Activated CD4-positive, alpha-beta T cell treated with anti-CD3 and anti-CD28 coated beads, Interleukin-2, amount 10 ng/mL, durations not matched to agents 24 days and 14 days (primary cell): ENCODE data around the gene IL12RB1. TPM values are rescaled to one million over a fixed set of nuclear protein-coding genes. Genes with fewer than 3 reads are reported as not detected.

Source experiments
- DNase-seq: peaks from one replicate; pipeline ENCODE4 v3.0.0; 2022
- H3K27ac Mint-ChIP-seq: one replicate; pipeline ENCODE4 v1.8.0; 2022; ENCODE audit warnings: mild to moderate bottlenecking, mixed read lengths
- H3K27me3 Mint-ChIP-seq: one replicate; pipeline ENCODE4 v1.8.0; 2022; ENCODE audit warnings: mixed read lengths
- H3K36me3 Mint-ChIP-seq: one replicate; pipeline ENCODE4 v1.8.0; 2022; ENCODE audit warnings: low read depth, mild to moderate bottlenecking, mixed read lengths
- H3K4me1 Mint-ChIP-seq: one replicate; pipeline ENCODE4 v1.8.0; 2021; ENCODE audit warnings: mixed read lengths
- H3K4me3 Mint-ChIP-seq: one replicate; pipeline ENCODE4 v1.8.0; 2022; ENCODE audit warnings: mild to moderate bottlenecking, moderate library complexity, mixed read lengths
- H3K9me3 Mint-ChIP-seq: one replicate; pipeline ENCODE4 v1.8.0; 2021; ENCODE audit warnings: mixed read lengths
- intact Hi-C: fragments of 100-400 bp; cut with micrococcal nuclease; formaldehyde crosslinking; loops from one replicate; pipeline ENCODE4 v1.15.1; 2023
- total RNA-seq: library from RNA; stranded (reverse); gene quantifications from 2 replicates; pipeline ENCODE4 v1.2.3, GENCODE V29; 2022

The IL12RB1 gene
- total RNA-seq, 1 donor from 2014 or later: 38.8 TPM

DNA sequence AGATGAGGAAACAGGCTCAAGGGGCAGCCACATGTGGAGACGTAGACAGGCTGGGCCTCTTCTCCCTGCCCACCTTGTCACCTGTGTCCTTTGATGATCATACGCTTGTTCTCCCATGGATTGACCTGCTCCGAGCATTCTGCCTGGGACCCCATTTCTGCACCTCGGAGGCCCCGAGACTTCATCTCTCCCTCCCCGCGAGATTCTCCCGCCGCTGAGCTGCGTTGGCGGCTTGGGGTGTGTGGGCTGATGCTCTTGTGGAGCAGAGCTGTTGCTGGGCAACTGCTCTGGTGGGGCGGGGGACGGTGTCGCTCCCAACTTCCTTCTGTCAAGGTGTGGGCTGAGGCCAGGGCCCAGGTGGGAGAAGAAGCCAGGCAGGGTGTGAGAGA lies 33.0 kb upstream of the IL12RB1 start:
- Mint-ChIP-seq H3K36me3 (peaks cover 34% of the 10 kb centered on the region), H3K27me3 (no peaks in the 10 kb centered on the region), H3K4me1 (peaks cover 30% of the 10 kb centered on the region), H3K27ac (peak overlapping the region; percentile 97), H3K9me3 (no peaks in the 10 kb centered on the region), H3K4me3 (peak overlapping the region; percentile 85)
- DNase-seq: peak; percentile 89
- intact Hi-C loops: loop anchor here (1.0 kb wide), 1 partner anchor 33 kb away; no protein-coding TSS in a partner anchor

DNA sequence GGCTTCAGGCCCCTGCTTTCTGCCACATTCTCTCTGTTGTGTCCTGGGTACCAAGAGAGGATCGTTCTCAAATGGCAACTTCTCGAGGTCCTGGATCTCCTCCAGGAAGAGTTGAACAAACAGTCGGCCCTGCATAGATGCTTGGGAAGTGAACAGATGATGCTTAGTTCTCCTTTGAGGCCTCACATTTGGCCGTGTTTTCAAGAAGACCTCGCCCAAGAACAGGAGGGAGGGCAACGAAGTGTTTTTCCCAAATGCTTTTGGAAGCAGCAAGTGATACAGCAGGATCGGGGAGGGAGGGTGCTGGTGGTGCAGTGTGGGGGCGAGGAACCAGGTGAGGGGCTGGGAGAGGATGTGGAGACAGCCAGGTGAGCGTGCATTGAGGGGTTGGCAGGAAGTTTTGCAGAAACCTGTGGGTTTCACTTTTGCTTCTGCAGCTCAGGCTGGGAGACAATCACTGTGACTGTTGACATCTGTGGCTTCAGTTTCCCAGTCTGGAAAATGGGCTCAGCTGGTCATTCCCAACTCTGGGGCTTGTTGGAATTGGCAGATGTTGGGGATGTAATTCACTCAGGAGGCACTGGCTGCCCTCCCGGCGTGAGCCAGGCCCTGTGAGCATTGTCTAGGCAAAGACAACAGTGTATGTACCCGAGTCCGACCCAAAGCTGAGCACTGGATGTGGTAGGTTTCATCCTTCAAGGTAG lies 32.4 kb upstream of the IL12RB1 start:
- intact Hi-C loops: loop anchor here (1.0 kb wide), 1 partner anchor 33 kb away; no protein-coding TSS in a partner anchor
- Mint-ChIP-seq H3K9me3 (no peaks in the 10 kb centered on the region), H3K4me3 (peak overlapping the region; percentile 85), H3K4me1 (peaks cover 30% of the 10 kb centered on the region), H3K27ac (peak overlapping the region; percentile 97), H3K36me3 (peaks cover 29% of the 10 kb centered on the region), H3K27me3 (no peaks in the 10 kb centered on the region)
- DNase-seq: peak; percentile 89

DNA sequence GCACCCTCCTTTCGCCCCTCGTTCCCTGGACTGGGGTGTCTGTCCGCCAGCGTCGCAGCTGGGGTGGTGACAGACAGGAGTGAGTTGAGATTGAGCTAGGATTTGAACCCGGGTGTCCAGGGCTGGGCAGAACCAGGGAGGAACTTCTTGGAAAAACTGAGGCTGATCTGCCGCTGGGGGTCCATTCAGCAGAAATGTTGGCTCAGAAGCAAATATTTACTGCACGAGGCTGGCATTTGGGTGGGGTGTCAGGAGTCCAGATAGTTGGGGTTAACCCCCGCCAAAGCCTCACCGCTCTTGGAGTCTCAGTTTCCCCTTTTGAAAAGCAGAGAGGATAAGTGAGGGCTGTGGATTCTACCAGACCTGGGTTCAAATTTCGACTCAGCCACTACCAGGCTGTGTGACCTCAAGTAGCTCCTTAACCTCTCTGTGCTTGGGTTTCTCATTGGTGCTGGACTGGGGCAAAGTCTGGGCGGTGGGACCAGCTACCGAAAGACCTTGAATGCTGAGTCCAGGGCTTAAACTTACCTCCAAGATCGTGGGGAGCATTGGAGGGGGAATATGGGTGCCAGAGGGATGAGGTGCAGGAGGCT lies 31.8 kb upstream of the IL12RB1 start:
- intact Hi-C loops: loop anchor here (1.0 kb wide), 1 partner anchor 34 kb away; no protein-coding TSS in a partner anchor
- DNase-seq: peak; percentile 64
- H3K4me3 Mint-ChIP-seq: peak overlapping the region; percentile 85
- H3K9me3 Mint-ChIP-seq: no peaks in the 10 kb centered on the region
- peaks cover 24% of the 10 kb centered on the region for H3K36me3 Mint-ChIP-seq
- peak overlapping the region; percentile 97 for H3K27ac Mint-ChIP-seq
- H3K4me1 Mint-ChIP-seq: peaks cover 31% of the 10 kb centered on the region
- H3K27me3 Mint-ChIP-seq: no peaks in the 10 kb centered on the region

DNA sequence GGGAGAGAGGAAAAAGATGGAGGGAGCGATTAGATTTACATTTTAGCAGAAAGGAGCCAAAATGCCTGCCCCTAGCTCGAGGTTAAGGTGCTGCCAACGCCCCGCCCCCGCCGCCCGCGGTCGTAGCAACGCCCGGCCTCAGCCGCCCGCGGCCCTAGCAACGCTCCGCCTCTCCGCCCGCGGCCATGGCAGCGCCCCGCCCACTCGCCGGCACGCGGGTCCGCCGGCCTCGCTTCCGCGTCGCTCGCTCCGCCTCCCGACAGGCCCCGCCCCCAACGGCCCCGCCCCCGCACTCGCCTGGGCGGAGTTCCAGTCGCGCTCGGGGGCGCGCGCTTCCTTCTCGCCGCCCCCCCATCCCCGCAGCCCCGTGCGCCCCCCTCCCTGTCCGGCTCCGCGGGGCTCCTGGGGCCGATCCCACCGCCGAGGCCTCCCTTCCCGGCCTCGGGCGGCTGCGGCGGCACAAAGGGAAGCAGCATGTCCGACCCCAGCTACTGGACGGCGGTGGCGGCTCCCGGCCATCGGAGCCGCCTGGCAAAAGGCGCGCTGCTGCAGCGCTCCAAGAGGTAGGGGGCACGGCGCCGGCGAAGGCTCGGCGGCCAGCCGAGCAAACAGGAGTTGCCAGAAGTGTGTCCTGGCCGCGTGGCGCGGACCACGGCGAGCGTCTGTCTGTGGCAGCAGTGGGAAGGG lies 31.1 kb upstream of the IL12RB1 start:
- Mint-ChIP-seq H3K27me3 (no peaks in the 10 kb centered on the region), H3K36me3 (peaks cover 21% of the 10 kb centered on the region), H3K4me3 (peak overlapping the region; percentile 85), H3K27ac (peak overlapping the region; percentile 97), H3K9me3 (no peaks in the 10 kb centered on the region), H3K4me1 (peaks cover 32% of the 10 kb centered on the region)
- DNase-seq: peak; percentile 99
- intact Hi-C loops: no loop called here

DNA sequence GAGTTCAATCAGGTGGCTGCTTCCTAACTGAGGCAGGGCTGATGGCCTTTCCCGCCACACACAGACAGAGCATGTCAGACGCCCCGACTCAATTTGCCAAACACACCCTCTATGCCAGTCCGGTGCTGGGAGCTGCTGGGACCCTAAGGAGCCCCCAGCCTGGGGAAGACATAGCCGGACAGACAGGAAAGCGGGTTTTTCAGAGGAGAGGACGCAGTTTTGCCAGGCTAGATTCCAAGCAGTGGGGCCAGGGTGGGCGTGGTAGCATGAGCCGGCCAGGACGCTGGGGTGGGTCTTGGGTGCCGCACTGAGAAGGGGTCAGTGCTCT lies 30.6 kb upstream of the IL12RB1 start:
- Mint-ChIP-seq H3K27ac (peak overlapping the region; percentile 79), H3K27me3 (no peaks in the 10 kb centered on the region), H3K9me3 (no peaks in the 10 kb centered on the region), H3K4me1 (peaks cover 35% of the 10 kb centered on the region), H3K4me3 (peak overlapping the region; percentile 85), H3K36me3 (peaks cover 17% of the 10 kb centered on the region)
- intact Hi-C loops: no loop called here
- DNase-seq: peak; percentile 61

DNA sequence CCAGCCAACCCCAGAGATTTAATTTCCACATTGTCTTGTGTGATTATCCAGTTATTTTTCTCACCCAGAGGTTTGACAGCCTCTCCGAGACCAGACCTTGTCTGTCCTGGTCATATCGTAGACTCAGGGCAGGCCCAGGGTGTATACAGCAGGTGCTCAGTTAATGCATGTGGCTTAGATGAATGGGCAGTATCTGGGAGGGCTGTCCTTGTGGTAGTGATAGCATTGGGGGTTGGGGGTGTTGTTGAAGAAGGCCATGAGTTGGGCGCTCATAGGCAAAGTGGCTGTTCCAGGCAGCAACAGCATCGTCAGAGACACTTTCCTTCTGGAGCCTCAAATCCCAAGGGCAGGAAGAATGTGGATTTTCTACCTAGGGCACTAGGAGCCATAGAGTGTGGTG lies 27.7 kb upstream of the IL12RB1 start:
- peaks cover 5% of the 10 kb centered on the region for H3K36me3 Mint-ChIP-seq

DNA sequence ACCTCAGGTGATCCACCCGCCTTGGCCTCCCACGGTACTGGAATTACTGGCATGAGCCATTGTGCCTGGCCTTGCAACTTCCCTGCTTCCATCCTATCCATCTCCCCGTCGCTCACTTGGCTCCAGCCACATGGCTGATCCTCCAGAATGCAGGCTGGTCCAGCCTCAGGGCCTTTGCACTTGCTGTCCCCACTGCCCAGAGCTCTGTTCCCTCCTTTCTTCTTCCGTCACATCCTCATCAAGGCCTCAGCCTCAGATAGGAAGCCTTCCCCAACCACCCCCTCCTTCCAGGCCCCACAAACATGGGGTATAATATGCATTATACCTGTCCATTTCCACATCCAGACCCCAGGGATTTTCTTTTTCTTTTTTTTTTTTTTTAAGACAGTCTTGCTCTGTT lies 27.1 kb upstream of the IL12RB1 start:
- Mint-ChIP-seq H3K4me1 (peaks cover 27% of the 10 kb centered on the region), H3K36me3 (peaks cover 5% of the 10 kb centered on the region), H3K27me3 (no peaks in the 10 kb centered on the region), H3K9me3 (no peaks in the 10 kb centered on the region), H3K4me3 (no peak overlapping the region), H3K27ac (peak overlapping the region; percentile 70)
- intact Hi-C loops: loop anchor here (2.0 kb wide), 2 partner anchors 55 to 139 kb away; no protein-coding TSS in a partner anchor
- no peak for DNase-seq

More for the DNA sequence above, 27.7 kb upstream of the IL12RB1 start:
- Mint-ChIP-seq H3K4me3 (no peak overlapping the region), H3K27ac (no peak overlapping the region), H3K9me3 (no peaks in the 10 kb centered on the region), H3K4me1 (peaks cover 28% of the 10 kb centered on the region), H3K27me3 (no peaks in the 10 kb centered on the region)
- intact Hi-C loops: no loop called here
- DNase-seq: no peak

DNA sequence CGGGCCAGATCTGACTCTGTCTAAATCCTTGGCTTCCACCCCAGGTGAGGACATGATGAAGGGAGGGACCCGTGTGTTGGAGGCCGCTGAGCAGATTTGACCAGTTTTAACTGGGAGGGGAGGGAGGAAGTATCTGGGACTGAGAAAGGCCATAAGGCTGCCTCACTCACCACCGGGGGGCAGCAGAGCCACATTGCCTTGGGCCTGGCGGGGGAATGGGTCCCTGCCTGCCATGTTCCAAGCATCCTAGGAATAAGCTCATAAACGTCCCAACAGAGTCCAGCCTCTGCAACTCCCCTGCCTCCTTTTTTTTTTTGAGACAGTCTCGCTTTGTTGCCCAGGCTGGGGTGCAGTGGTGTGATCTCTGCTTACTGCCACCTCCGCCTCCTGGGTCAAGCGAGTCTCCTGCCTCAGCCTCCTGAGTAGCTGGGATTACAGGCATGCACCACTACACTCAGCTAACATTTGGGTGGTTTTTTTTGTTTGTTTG lies 26.3 kb upstream of the IL12RB1 start:
- Mint-ChIP-seq H3K4me3 (no peak overlapping the region), H3K9me3 (no peaks in the 10 kb centered on the region), H3K4me1 (peaks cover 23% of the 10 kb centered on the region), H3K27ac (peak overlapping the region; percentile 53), H3K36me3 (peaks cover 5% of the 10 kb centered on the region), H3K27me3 (no peaks in the 10 kb centered on the region)
- intact Hi-C loops: loop anchor here (2.0 kb wide), 2 partner anchors 56 to 140 kb away; no protein-coding TSS in a partner anchor
- peak; percentile 94 for DNase-seq

DNA sequence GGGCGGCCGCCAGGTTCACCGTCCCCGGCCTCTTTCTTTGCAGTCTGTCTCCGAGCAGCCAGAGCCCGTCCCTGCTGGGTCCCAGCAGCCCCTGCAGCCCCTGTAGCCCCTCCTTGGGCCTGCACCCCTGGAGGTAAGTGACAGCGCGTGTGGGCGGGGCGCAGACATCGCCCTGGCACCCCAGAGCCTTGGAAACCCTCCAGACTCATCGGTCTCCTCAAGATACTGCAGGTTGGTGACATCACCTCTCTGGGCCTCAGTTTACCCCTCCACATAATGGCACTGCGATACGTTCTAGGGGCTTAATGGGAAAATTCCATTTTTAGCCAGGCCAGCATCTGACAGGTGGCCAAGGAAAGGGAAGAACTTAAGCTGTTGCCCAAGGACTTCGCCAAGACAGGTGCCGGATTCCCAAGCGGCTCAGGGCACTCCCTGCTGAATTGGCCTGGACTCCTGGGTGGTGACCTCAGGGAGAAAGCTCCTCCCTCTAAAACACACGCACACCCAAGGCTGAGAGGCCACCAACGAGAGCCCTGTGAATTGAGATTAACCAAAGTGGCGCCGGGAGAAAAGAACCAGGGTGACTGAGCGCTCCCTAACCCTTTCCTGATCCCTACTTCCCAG lies 24.0 kb upstream of the IL12RB1 start:
- no peaks in the 10 kb centered on the region for H3K27me3 Mint-ChIP-seq

DNA sequence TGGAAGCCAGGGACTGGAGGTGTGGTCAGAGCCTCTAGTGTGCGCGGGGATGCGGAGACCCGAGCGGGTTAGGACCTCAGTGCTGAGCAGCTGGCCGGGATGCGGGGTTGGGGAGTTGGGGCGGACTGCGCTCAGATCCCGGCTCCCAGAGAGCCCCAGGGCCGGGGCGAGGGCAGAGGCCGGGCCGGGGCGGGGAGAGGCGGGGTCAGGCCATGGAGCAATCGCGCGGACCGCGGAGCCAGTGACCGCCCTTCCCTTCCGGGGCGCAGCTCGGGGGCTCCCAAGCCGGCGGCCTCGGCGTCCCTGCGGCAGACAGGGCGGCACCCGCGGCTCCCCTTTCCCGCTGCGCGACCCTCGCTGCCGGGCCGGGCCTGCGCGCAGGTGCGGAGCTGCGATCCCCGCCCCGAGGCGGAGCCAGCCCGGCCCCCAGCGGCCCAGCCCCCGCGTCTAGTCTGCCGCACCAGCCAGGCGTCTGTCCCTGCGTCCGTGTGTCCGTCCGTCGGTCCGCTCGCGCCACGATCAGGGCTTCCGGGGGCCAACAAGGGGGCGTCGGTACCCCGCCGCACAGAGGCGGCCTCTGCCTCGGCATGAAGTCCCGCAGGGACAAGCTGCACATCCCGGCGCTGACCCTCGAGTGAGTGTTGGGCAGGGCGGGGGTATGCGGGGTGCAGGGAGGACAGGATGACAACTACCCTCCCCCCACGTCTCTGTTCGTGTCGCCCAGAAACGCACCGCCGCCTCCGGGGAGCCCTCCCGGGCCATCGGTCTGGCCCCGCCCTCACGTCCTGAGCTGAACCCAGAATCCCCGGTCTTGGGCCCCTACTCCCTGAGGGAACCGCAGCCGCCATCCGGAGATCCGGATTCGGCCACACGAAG lies 23.2 kb upstream of the IL12RB1 start:
- peak; percentile 89 for DNase-seq
- Mint-ChIP-seq H3K9me3 (no peaks in the 10 kb centered on the region), H3K4me3 (peak overlapping the region; percentile 80), H3K36me3 (peaks cover 4% of the 10 kb centered on the region), H3K4me1 (peaks cover 16% of the 10 kb centered on the region), H3K27ac (no peak overlapping the region), H3K27me3 (no peaks in the 10 kb centered on the region)
- intact Hi-C loops: no loop called here

More for the DNA sequence above, 24.0 kb upstream of the IL12RB1 start:
- peak overlapping the region; percentile 80 for H3K4me3 Mint-ChIP-seq
- no peak for DNase-seq
- no peak overlapping the region for H3K27ac Mint-ChIP-seq
- peaks cover 16% of the 10 kb centered on the region for H3K4me1 Mint-ChIP-seq
- no peaks in the 10 kb centered on the region for H3K9me3 Mint-ChIP-seq
- H3K36me3 Mint-ChIP-seq: peaks cover 7% of the 10 kb centered on the region
- intact Hi-C loops: no loop called here

DNA sequence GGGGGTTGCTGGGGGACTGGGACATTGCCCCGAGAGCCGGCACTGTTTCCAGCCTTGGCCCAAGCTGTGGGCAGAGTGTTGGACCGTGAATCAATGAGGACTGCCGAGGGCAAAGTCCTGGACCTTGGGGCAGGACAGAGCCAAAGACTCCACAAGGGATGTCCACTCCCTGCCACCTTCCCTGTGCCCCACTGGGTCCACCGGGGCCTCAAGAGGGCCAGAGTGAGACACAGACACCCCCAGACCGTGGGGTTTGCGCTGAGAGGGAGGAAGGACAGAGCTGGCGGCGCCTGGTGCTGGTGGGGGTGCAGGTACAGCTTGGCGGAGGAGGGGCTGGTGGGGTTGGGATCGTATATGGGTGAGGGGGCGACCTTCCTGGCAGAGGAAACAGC lies 22.6 kb upstream of the IL12RB1 start:
- Mint-ChIP-seq H3K4me1 (peaks cover 21% of the 10 kb centered on the region), H3K36me3 (peaks cover 4% of the 10 kb centered on the region), H3K27ac (no peak overlapping the region), H3K27me3 (no peaks in the 10 kb centered on the region), H3K9me3 (no peaks in the 10 kb centered on the region), H3K4me3 (peak overlapping the region; percentile 70)
- intact Hi-C loops: no loop called here
- DNase-seq: no peak

DNA sequence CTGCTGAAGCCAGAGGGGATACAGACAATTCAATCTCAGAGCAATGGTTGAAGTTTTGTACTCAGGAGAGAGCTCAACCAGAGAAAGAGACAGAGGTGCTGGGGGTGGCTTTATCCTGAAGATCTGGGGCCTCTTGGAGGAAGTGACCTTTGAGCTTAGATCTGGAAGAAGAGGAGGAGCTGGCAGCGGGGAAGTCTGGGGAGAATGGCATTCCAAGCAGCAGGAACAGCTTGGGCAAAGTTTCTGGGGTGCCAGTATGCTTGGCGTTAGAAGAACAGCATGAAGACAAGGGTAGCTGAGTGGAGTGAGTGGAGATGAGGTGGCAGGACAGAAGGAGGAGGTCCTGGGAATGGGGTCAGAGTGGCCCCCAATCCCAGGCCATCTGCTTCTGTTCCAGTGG lies 22.2 kb upstream of the IL12RB1 start:
- peak overlapping the region; percentile 7 for H3K27ac Mint-ChIP-seq
- H3K36me3 Mint-ChIP-seq: peaks cover 4% of the 10 kb centered on the region
- no peak for DNase-seq
- intact Hi-C loops: no loop called here
- H3K4me3 Mint-ChIP-seq: peak overlapping the region; percentile 70
- no peaks in the 10 kb centered on the region for H3K9me3 Mint-ChIP-seq
- H3K4me1 Mint-ChIP-seq: peaks cover 22% of the 10 kb centered on the region
- no peaks in the 10 kb centered on the region for H3K27me3 Mint-ChIP-seq

DNA sequence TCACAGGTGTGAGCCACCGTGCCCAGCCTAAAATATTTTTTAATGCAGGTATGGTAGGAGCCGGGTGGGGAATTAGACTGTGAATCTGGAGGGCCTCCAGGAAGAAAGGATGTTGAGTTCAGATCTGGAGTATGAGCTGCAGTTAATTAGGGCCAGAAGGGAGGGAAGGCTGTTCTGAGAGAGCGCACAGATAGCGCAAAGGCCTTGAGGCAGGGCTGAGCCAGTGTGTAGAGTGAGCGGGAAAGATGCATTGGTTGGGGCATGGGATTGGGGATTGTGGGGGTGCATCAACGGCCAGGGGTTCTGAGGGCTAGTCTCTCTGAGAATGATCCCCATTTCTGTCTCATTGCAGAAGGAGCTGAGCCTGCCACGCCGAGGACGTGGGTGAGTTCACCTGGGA lies 20.5 kb upstream of the IL12RB1 start:
- Mint-ChIP-seq H3K4me1 (peaks cover 20% of the 10 kb centered on the region), H3K4me3 (peak overlapping the region; percentile 18), H3K36me3 (peaks cover 2% of the 10 kb centered on the region), H3K27ac (no peak overlapping the region), H3K9me3 (no peaks in the 10 kb centered on the region), H3K27me3 (no peaks in the 10 kb centered on the region)
- no peak for DNase-seq
- intact Hi-C loops: no loop called here
